Activated T-cell treated with anti-CD3 and anti-CD28 coated beads, Interleukin-2, amount 50 U/mL, for 1 hour (primary cell): ENCODE measurements around the gene RPP25L.
"Not testable (repeated sequence)": the region's sequence is repeated elsewhere in the genome, so short reads cannot be mapped to it uniquely, and the experiment has no call there.

ENCODE experiments used
- DNase-seq: peaks from one replicate; pipeline ENCODE4 v3.0.0-alpha.2; 2020

RPP25L gene, protein sequence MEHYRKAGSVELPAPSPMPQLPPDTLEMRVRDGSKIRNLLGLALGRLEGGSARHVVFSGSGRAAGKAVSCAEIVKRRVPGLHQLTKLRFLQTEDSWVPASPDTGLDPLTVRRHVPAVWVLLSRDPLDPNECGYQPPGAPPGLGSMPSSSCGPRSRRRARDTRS

DNA sequence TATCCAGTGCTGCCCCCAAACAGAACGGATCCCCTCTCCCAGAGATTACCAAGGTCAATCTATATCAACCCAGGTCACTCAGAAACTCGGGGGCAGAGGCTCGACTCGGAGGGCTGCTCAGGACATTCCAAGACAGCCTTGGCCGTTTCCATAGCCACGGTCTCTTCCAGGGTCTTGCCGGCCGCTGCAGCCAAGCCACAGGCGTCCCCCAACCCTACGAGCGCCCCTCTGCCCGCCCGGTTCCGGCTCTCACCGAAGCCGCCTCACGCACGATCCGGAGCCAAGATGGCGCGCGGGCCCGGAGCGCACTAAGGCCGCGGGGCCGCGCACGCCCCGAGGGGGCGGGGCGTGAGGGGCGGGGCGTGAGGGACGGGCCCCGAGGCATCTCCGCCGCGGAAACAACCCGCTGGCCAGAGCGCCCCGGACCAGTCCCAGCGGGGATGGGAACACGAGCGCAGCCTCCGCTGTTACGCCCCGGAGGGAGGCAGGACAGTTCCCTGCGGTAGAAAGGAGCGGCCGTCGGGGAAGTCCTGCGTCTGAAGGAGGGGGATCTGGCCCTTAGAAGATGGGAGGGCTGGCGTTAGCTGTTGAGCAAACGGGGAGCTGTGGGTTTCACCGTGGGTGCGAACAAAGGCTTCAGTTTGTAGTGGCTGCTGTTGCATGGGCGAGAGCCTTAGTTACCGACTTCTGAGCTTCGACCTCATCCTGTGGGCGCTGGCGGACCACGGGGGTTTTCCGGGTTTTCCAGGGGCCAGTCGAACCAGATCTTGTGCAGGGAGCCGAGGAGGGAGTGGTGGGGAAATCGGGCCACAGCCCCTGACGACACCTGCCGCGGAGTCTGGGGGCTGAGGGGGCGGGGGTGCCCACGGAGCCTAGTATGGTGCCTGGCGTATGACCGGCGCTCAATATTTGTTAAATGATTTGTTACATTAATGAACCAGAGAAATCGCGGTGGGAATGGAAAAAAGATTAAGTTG, at the start of gene RPP25L:
Gene RPP25L, minus strand, starts transcription at position 287 of the 977 bp plus-strand sequence. CDS start 801 bp downstream, outside the sequence.
- DNase-seq = peak; percentile 89

DNA sequence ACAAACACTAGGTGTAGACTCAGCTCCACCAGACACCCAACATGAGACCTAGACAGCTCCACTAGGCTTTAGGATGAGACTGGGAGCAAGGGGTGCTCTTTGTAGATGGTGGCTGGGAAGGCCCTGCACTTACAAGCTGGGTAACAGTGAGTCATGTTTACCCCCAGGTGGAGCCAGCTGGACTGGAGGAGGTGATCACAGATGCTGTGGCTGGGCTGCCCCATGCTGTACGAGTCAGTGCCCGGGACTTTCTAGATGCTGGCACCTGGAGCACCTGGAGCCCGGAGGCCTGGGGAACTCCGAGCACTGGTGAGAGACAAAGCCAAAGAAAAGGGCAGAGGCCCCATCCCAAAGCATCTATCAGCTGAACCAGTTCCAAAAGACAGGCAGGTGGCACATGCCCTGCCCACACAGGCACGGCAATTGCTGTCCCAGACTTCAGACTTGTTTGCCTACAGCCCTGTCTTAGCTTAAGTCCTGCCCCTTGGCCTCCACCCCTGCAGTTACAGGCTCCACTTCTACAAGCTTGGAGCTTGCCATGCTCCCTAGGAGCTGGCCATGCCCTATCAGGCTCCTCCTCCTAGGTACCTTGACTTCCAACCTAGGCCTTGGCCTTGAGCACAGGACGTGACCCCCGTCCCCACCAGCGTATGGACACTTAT, 47.8 kb upstream of the RPP25L start:
- no peak for DNase-seq

DNA sequence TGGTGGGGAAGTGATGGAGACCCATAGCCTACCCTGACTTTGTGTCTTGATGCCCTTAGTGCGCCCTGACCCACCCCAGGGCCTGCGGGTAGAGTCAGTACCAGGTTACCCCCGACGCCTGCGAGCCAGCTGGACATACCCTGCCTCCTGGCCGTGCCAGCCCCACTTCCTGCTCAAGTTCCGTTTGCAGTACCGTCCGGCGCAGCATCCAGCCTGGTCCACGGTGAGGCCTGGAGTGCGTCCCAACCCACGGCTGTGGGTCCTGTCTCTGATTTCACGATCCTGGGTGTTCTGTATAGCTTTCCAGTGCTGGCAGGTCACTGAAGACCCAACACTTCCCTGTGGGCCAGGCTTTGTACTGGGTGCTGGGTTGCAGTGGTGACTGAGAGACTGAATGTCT, 46.6 kb upstream of the RPP25L start:
- no peak for DNase-seq

DNA sequence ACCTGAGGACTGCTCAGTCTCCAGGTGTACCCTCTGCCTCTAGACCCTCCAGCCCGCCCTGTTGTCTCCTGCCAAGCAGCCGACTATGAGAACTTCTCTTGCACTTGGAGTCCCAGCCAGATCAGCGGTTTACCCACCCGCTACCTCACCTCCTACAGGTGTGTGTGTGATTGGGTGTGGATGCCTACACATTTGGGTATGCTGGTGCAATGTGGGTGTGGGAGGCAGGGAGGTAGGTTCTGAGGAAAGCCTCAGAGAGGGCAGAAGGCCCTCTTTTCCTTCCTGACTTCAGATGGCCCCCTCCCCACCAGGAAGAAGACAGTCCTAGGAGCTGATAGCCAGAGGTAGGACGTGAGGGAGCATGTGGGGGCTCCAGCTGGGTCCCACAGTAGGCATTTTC, 45.1 kb upstream of the RPP25L start:
- DNase-seq = no peak

DNA sequence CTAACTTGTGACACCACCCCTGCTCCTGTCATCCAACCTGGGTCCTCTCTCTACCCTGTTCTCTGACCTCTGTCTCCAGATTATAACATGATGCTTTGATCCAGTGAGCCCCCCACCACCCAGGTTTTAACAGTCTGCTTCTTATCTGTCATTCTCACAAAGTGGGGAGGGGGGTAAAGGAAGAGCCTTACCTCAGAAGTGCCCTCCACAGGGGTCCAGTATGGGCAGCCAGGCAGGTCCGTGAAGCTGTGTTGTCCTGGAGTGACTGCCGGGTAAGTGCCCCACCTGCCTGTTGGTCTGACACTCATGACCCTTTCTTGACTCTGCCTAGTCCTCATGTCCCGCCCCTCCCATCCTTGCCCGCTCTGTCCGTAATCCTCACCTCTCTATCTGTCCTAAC, 43.5 kb upstream of the RPP25L start:
- no peak for DNase-seq

DNA sequence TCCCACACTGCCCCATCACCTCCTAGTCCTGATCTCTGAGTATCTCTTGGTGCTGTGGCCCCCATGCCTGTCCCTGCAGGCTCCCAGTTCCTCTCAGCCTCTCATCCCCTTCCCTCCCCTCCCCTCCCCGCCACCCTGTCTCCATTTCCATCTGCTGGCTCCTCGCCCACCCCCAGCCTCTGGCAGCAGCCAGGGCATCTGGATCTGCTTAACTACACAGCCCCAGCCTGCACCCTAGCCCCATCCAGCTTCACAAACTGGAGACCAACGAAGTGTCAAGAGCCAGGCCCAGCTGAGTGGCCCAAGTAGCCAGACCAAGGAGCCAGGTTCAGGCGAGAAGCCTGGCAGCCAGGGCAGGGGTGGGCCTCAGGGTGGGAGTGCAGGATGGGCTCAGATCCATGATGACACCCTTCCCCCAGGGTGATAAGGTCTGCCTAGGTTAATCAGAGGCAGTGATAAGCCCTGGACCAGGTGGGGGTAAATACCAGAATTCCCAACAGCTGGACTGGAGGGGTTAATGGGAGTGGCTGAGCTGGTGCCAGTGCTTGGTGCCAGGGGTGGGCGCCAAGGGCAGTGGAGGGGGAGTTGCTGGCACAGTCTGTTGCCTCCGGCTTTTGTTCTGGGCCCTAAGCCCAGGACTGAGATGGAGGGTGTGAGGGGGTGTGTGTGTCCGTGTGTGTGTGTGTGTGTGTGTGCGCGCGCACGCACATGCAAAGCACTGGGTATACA, 42.6 kb upstream of the RPP25L start:
- DNase-seq = no peak

DNA sequence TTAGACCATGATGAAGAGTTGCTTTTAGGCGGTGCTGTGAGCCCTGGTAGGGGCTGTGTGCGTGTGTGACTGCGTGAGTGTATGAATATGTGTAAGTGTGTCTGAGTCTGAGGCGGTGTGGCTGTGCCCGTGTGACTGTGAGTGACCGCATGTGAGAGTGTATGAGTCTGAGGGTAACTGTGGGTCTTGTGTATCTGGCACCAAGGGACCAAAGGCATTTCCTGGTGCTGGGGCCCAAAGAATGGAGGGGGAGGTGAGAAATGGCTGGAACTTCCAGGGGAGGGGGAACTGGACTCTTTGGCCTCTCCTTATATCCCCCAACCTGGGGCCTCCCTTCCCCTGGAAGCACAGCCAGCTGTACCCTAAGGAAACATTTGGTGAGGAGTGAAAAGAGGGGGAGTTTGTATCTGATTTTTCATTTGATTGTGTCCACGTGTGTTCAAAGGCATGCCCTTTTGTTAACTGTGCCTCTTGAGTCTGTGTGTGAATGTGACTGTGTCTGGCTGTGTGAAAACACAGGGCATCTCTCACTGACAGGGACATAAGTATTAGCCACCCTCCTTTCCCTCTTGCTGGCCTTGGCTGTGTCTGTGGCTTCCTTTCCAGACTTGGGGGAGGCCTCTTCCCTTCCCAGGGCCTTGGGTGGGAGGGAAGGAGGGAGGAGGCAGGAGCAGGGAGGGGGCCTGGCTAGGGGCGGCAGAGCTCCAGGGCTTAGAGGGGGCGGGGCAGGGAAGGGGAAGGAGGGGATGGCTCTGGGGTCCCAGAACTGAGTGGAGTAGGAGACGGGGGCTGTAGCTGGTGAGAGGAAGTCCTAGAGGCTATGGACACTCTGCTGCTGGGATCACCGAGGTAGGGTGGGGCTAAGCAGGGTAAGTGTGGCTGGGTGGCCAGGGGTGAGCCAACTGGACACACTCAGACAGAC, 41.5 kb upstream of the RPP25L start:
- DNase-seq = no peak

DNA sequence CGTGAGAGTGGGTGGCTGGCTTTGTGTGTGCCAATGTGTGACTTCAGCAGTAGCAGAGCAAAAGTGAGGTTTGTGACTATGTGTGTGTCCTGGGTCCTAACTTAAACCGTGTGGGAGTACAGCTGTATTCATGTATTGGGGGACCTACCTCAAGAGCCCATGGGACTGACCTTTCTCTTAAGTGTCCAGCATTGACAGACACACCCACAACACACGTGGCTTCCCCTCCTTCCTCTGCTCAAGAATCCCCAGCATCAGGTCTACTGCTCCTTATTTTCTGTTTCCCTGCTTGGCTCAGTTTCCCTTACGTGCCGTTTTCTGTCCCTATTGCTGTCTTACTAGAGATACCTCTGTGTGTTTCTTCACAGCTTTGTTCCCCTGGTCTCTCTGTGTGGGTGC, 40.7 kb upstream of the RPP25L start:
- DNase-seq = no peak

DNA sequence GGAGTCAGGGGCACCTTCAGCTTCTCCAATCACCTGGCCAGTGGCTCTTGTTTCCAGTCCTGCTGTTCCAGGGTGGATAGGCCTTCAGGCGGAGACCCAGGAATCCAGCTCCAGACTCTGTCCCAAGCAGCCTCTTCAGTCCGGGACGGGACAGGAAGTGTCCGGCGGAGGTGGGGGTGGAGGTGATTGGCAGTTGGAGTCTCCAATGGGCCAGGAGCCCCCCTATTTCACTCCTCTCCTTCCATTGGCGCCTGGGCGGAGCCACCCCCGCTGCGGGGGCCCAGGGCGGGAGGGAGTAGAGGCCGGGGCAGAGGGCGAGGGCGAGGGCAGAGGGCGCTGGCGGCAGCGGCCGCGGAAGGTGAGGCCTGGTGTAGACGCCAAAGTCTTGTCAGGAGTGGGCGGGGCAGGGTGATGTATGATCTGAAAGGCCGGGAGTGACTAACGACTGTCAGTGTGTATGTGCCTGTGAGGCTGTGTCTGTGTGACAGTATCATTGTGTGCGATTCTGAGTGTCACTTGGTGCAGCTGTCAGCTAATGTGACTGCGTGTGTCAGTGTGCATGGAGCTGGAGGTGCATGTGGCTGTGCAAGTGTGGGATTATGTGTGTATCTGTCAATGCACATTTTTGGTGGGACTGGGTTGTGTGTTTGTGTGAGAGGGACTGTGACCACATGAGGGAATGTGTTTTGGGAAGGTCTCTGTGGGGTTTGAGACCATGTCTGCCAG, 40.1 kb upstream of the RPP25L start, which contains the start of gene IL11RA:
Gene IL11RA, plus strand, starts transcription at position 310 of the 726 bp plus-strand sequence. CDS start 3,033 bp downstream, outside the sequence.
- DNase-seq = peak; percentile 41

DNA sequence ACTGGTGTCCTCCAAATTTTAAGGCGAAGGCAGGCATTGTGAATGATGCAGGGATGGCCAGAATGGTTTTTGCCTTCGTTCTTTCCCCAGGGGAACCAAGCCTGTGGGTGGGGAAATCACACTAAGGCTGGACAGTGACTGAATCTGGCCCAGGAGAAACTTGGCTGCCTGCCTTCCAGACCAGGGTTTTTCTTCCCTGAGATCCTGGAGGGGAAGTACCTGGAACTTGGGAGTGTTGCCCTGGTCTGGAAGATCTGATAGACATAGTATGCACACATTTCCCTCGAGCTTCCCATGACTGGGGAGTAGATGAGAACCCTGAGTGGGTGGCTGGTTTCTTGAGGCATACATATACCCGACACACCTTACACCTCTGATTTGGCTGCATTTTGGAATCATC, 39.4 kb upstream of the RPP25L start:
- no peak for DNase-seq

DNA sequence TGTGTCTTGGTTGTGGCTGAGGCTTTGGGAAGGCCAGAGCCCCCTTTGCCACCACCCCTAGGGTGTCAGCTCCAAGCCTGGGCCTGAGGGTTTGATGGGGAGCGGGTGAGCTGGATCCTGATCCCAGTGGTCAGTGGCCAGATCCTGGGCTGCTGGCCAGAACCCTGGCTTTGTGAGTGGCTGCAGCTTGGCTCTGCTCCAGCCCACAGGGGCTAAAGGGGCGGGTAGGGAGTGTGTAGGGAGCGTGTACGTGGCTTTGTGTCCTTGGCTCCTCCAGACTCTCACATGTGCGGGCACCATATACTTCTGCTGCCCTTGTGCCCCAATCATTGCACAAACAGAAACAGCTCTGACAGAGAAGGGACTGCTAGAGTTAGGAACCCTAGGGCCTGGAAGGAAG, 38.9 kb upstream of the RPP25L start:
- no peak for DNase-seq

DNA sequence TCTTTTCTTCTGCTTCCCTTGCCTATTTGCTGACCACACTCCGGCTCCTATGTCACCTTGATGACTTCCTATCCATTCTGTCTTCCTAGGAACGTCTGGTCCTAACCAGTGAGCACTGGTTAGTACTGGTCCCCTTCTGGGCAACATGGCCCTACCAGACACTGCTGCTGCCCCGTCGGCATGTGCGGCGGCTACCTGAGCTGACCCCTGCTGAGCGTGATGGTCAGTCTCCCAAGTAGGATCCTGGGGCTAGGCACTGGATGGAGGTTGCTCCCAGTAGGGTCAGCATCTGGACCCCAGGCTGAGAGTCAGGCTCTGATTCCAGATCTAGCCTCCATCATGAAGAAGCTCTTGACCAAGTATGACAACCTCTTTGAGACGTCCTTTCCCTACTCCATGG, 36.8 kb upstream of the RPP25L start:
- no peak for DNase-seq

DNA sequence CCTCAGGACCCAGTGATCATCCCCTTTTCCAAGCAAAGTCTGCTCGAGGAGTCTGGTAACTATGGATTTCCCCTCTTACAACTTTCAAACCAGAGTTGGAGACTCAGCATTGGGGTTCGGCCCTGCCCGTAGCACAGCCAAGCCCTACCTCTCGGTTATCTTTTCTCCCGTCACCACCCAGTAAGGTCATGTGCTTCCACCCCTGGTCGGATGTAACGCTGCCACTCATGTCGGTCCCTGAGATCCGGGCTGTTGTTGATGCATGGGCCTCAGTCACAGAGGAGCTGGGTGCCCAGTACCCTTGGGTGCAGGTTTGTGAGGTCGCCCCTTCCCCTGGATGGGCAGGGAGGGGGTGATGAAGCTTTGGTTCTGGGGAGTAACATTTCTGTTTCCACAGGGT, 35.8 kb upstream of the RPP25L start:
- no peak for DNase-seq

DNA sequence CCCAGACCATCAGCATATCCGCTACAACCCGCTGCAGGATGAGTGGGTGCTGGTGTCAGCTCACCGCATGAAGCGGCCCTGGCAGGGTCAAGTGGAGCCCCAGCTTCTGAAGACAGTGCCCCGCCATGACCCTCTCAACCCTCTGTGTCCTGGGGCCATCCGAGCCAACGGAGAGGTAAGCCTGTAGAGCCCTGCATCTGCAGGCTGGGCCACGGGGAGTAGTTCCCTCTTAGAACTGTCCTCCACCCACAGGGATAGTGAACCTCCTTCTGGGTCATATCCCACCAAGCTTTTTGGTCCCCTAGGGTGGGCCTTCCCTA, 35.1 kb upstream of the RPP25L start:
- no peak for DNase-seq

DNA sequence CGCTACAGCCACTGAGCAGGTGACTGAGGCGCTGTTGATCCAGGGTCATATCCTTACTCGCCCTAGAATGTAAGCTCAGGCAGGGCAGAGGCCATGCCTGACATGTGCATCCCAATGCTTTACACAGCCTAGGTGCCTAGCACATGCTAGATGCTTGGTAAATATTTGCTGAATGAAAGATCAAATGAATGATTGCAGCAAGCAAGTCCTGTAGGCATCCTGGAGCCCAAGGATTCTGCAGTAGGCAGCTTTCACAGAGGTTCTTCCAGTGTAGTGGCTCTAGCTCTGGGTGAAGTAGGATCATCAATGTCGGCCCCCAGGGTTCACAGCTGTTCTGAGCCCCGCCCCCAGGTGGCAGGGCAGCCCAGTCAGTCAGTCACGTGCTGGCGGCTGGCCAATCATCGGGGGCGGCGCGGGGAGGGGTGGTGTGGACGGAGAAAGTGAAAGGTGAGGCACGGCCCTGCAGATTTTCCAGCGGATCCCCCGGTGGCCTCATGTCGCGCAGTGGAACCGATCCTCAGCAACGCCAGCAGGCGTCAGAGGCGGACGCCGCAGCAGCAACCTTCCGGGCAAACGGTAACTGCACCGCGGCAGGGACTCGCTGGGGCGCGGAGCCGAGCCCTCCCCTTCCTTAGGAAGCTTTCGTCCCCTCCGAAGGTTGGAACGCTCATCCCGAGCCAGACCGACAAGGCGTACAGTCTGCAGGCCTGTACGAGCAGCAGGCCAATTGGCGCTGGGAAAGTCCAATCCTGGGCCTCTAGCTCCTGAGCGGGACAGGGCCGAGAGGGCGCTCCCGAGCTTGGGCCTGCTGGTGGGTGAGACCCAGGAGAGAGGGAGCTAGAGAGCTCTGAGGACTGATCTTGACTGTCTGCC, 34.5 kb upstream of the RPP25L start, which contains the start of gene GALT:
Gene GALT, plus strand, starts transcription at position 465 of the 873 bp plus-strand sequence. Its CDS starts 30 bp downstream, at position 495.
- peak; percentile 96 for DNase-seq

DNA sequence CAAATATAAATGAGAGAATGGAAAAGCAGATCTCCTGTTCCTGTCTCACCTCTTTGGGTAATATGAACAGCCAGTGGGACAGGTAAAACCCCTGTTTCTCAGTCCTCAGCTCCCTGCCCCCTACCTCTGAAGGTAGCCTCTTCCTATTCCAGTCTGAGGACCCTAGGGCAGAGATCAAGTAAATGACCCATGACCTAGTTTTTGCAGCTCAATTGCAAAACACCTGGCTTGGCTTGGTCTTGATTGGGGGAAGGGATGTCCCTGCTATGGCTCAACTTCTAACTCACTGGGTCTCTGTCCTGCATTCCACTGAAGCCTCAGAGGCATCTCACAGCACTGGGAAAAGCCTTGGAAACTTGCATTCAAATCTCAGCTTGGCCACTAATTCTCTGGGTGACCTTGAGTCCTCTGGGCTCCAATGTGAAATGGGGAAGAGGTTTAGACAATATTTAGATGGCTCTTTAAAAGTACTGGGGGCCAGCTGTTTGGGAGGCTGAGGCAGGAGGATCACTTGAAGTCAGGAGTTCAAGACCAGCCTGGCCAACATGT, 32.9 kb upstream of the RPP25L start:
- no peak for DNase-seq

DNA sequence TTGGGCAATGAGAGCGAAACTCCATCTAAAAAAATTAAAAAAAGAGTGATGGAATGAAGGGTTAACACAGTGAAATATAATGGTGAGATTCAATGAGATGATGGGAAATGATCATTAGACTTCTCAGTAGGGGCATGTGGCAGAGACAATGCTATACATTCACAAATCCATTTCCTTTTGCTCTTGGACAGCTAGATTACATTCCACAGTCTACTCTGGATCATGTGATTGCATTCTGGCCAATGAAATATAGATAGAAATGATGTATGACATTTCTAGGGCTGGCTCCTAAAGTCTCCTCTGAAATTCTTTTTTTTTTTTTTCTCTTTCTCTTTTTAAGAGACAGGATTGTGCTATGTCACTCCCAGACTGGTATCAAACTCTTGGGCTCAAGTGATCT, 30.8 kb upstream of the RPP25L start:
- no peak for DNase-seq

DNA sequence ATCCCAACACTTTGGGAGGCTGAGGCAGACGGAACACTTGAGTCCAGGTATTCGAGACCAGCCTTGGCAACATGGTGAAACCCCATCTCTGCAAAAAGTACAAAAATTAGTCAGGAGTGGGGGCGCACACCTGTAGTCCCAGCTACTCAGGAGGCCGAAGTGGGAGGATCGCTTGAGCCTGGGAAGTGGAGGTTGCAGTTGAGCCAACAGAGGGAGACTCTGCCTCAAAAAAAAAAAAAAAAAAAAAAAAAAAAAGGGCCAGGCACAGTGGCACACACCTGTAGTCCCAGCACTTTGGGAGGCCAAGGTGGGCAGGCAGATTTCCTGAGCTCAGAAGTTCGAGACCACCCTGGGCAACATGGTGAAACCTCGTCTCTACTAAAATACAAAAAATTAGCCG, 27.4 kb upstream of the RPP25L start:
- DNase-seq = not testable (repeated sequence)

DNA sequence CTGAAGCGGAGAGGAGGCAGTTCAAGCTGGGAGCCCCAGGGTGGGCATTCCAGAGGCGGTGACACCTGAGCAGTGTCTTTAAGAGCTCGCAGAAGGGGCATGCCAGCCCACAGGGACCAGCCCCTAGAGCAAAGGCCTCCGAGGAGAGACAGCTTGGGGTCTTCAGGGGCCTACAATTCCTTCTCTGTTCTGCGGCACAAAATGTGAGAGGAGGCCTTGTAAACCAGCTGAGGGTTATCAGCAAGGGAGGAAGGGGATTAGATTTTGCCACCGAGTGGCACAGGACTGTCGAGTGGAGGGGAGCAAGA, 26.2 kb upstream of the RPP25L start:
- no peak for DNase-seq
